Measurements from ENCODE around the gene PDIA4.
"Not testable (repeated sequence)": the region's sequence is repeated elsewhere in the genome, so short reads cannot be mapped to it uniquely, and the experiment has no call there.

Gene PDIA4

DNA sequence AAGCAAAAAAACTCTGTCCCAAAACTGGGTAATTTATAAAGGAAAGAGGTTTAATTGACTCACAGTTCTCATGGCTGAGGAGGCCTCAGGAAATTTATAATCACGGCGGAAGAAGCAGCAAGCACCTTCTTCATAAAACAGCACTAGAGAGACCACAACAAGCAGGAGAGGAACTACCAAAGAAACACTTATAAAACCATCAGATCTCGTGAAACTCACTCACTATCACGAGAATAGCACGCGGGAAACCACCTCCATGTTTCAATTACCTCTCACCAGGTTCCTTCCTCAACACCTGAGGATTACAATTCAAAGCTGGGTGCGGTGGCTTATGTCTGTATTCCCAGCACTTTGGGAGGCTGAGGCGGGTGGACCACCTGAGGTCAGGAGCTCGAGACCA lies 48.5 kb downstream of the PDIA4 start:
- DNase-seq (ENCODE audit: low spot score) (no peak), ATAC-seq (ENCODE audit: low read depth) (no peak)
- Histone ChIP-seq H3K36me3 (ENCODE audit: low read depth) (no peaks in the 10 kb centered on the region), H3K9me3 (ENCODE audit: severe bottlenecking) (no peaks in the 10 kb centered on the region), H3K27ac (ENCODE audit: poor library complexity, severe bottlenecking) (no peak overlapping the region), H3K4me3 (ENCODE audit: severe bottlenecking) (no peak overlapping the region), H3K27me3 (ENCODE audit: insufficient read depth, poor library complexity, severe bottlenecking) (no peaks in the 10 kb centered on the region), H3K4me1 (ENCODE audit: insufficient read depth, poor library complexity, severe bottlenecking) (peaks cover 2% of the 10 kb centered on the region)
- TF ChIP-seq CTCF (IDR thresholded peaks at IDR 0.05; ENCODE audit: poor library complexity, severe bottlenecking): no peak

DNA sequence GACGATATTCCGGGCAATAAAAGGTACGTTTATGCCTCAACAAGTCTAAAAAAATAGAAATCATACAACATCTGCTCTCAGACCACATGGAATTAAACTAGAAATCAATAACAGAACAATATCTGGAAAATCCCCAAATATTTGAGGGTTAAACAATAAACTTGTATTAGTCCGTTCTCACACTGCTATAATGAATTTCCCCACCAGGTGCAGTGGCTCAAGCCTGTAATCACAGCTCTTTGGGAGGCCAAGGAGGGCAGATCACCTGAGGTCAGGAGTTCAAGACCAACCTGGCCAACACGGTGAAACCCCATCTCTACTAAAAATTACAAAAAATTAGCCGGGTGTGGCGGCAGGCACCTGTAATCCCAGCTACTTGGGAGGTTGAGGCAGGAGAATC lies 49.2 kb downstream of the PDIA4 start:
- H3K9me3 ChIP-seq (ENCODE audit: severe bottlenecking); H3K27ac ChIP-seq (ENCODE audit: poor library complexity, severe bottlenecking); H3K4me3 ChIP-seq (ENCODE audit: severe bottlenecking); ATAC-seq (ENCODE audit: low read depth); H3K4me1 ChIP-seq (ENCODE audit: insufficient read depth, poor library complexity, severe bottlenecking); H3K36me3 ChIP-seq (ENCODE audit: low read depth); H3K27me3 ChIP-seq (ENCODE audit: insufficient read depth, poor library complexity, severe bottlenecking); DNase-seq (ENCODE audit: low spot score): not testable (repeated sequence)

DNA sequence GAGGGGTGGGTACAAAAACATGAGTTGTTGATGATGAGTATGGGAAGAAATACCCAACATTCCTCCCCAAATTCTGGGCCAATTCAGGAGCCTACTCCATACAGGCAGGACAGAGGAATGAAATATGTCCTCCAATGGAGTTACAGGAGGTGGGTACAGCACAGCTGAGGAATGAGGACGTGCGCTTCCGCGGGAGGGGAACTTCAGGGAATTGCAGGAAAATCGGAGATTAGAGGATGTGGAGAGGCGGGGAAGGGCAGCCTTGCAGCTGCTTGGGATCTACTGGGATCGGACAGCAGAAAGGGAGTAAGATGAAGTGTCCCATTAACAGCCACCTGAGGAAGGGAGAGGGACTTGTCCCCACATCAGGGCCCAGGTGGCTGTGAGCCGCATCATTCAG lies 50.2 kb downstream of the PDIA4 start:
- ATAC-seq (ENCODE audit: low read depth): no peak
- no peak overlapping the region for H3K27ac ChIP-seq (ENCODE audit: poor library complexity, severe bottlenecking)
- DNase-seq (ENCODE audit: low spot score): no peak
- H3K36me3 ChIP-seq (ENCODE audit: low read depth): no peaks in the 10 kb centered on the region
- TF ChIP-seq CTCF (IDR thresholded peaks at IDR 0.05; ENCODE audit: poor library complexity, severe bottlenecking): no peak
- no peaks in the 10 kb centered on the region for H3K27me3 ChIP-seq (ENCODE audit: insufficient read depth, poor library complexity, severe bottlenecking)
- no peaks in the 10 kb centered on the region for H3K9me3 ChIP-seq (ENCODE audit: severe bottlenecking)
- H3K4me1 ChIP-seq (ENCODE audit: insufficient read depth, poor library complexity, severe bottlenecking): no peaks in the 10 kb centered on the region
- H3K4me3 ChIP-seq (ENCODE audit: severe bottlenecking): no peak overlapping the region

- H3K4me1 ChIP-seq (ENCODE audit: insufficient read depth, poor library complexity, severe bottlenecking): no peaks in the 10 kb centered on the region
- no peak overlapping the region for H3K27ac ChIP-seq (ENCODE audit: poor library complexity, severe bottlenecking)
- H3K4me3 ChIP-seq (ENCODE audit: severe bottlenecking): no peak overlapping the region
- no peaks in the 10 kb centered on the region for H3K9me3 ChIP-seq (ENCODE audit: severe bottlenecking)
- no peak for TF ChIP-seq CTCF (IDR thresholded peaks at IDR 0.05; ENCODE audit: poor library complexity, severe bottlenecking)
- H3K27me3 ChIP-seq (ENCODE audit: insufficient read depth, poor library complexity, severe bottlenecking): no peaks in the 10 kb centered on the region
- no peaks in the 10 kb centered on the region for H3K36me3 ChIP-seq (ENCODE audit: low read depth)
- no peak for DNase-seq (ENCODE audit: low spot score)
- ATAC-seq (ENCODE audit: low read depth): peak; percentile 21; the same call in 1 of the 3 replicates
These were observed 52.4 kb downstream of the PDIA4 start for GRCh38 chr7:148975896-148976295.

DNA sequence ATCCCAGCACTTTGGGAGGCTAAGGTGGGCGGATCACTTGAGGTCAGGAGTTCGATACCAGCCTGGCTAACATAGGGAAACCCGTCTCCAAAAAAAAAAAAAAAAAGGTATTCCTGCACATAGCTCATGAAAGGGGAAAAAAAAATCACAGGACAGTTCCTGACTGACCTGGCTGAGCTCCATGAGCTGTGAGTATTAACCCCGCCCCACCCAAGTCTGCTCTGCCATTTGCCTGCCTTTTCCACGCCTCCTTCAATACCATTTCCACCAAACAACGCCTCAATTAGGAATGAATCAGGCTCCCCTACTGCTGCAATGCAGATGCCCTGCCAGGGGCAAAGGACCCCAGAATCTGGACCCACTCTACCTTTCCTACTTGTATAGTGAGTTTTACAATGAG lies 55.0 kb downstream of the PDIA4 start:
- DNase-seq (ENCODE audit: low spot score): no peak
- Histone ChIP-seq H3K27me3 (ENCODE audit: insufficient read depth, poor library complexity, severe bottlenecking) (no peaks in the 10 kb centered on the region), H3K36me3 (ENCODE audit: low read depth) (no peaks in the 10 kb centered on the region), H3K4me3 (ENCODE audit: severe bottlenecking) (no peak overlapping the region), H3K27ac (ENCODE audit: poor library complexity, severe bottlenecking) (no peak overlapping the region), H3K9me3 (ENCODE audit: severe bottlenecking) (no peaks in the 10 kb centered on the region), H3K4me1 (ENCODE audit: insufficient read depth, poor library complexity, severe bottlenecking) (no peaks in the 10 kb centered on the region)
- peak; percentile 40; the same call in 1 of the 3 replicates for ATAC-seq (ENCODE audit: low read depth)
- TF ChIP-seq CTCF (IDR thresholded peaks at IDR 0.05; ENCODE audit: poor library complexity, severe bottlenecking): no peak

Data from RWPE2 (cell line).